Type B pancreatic cell (in vitro differentiated cells): ENCODE data around the gene CA7. TPM values are rescaled to one million over a fixed set of nuclear protein-coding genes. Genes with fewer than 3 reads are reported as not detected.

Experiments used
- DNase-seq: peaks from one replicate; pipeline ENCODE4 v3.0.0; 2021; ENCODE audit warnings: mixed read lengths; ENCODE audit not compliant: unreplicated experiment; ENCODE audit errors: extremely low spot score
- H3K27ac Mint-ChIP-seq: 2 replicates; pipeline ENCODE4 v1.8.0; 2021; ENCODE audit warnings: mild to moderate bottlenecking, mixed read lengths
- H3K27me3 Mint-ChIP-seq: 2 replicates; pipeline ENCODE4 v1.8.0; 2021; ENCODE audit warnings: mixed read lengths
- H3K36me3 Mint-ChIP-seq: 2 replicates; pipeline ENCODE4 v1.8.0; 2021; ENCODE audit warnings: mixed read lengths
- H3K4me1 Mint-ChIP-seq: one replicate; pipeline ENCODE4 v1.8.0; 2021; ENCODE audit warnings: mixed read lengths; ENCODE audit not compliant: unreplicated experiment
- H3K4me3 Mint-ChIP-seq: 2 replicates; pipeline ENCODE4 v1.8.0; 2021; ENCODE audit warnings: mild to moderate bottlenecking, mixed read lengths
- H3K9me3 Mint-ChIP-seq: 2 replicates; pipeline ENCODE4 v1.8.0; 2021; ENCODE audit warnings: mixed read lengths
- long read RNA-seq: library from polyadenylated mRNA; unstranded; transcript quantifications from one replicate; pipeline ENCODE4 v2.0.0, GENCODE V29; 2020
- total RNA-seq: library from RNA; stranded (reverse); gene quantifications from 2 replicates; pipeline ENCODE4 v1.2.1, GENCODE V29; 2021; ENCODE audit warnings: low replicate concordance
- TF ChIP-seq, protein P1 (sequence below): fragments of 200-600 bp; sonication (generic); conservative IDR thresholded peaks from 2 replicates; pipeline ENCODE4 v1.5.0; 2021; ENCODE audit warnings: antibody characterized with exemption, mild to moderate bottlenecking

CA7 gene
- total RNA-seq, result 0.70 and 1.2 TPM in 2 replicates
- long read RNA-seq, partial matches to known transcripts, result 0 of 1 reads
- long read RNA-seq, other reads (novel, unspliced or antisense), result 1 of 1 reads

- no peak for DNase-seq
- no peak within 1 kb of the TSS for H3K27ac Mint-ChIP-seq
- peak within 1 kb of the TSS; percentile 83 for H3K4me3 Mint-ChIP-seq
- H3K36me3 Mint-ChIP-seq, result no peaks in the 10 kb centered on the region
- H3K9me3 Mint-ChIP-seq, result no peaks in the 10 kb centered on the region
- TF ChIP-seq, protein P1, sequence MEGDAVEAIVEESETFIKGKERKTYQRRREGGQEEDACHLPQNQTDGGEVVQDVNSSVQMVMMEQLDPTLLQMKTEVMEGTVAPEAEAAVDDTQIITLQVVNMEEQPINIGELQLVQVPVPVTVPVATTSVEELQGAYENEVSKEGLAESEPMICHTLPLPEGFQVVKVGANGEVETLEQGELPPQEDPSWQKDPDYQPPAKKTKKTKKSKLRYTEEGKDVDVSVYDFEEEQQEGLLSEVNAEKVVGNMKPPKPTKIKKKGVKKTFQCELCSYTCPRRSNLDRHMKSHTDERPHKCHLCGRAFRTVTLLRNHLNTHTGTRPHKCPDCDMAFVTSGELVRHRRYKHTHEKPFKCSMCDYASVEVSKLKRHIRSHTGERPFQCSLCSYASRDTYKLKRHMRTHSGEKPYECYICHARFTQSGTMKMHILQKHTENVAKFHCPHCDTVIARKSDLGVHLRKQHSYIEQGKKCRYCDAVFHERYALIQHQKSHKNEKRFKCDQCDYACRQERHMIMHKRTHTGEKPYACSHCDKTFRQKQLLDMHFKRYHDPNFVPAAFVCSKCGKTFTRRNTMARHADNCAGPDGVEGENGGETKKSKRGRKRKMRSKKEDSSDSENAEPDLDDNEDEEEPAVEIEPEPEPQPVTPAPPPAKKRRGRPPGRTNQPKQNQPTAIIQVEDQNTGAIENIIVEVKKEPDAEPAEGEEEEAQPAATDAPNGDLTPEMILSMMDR, result no peak
- H3K4me1 Mint-ChIP-seq, result peaks cover 7% of the 10 kb centered on the region
- H3K27me3 Mint-ChIP-seq, result peaks cover 82% of the 10 kb centered on the region
Measured at GRCh38 chr16:66844342-66845079, at the start of gene CA7. Gene CA7 (plus strand): TSS chr16:66844414. CDS start chr16:66844488, 74 bp downstream.

- no peak for DNase-seq
- Mint-ChIP-seq H3K4me3 (no peak overlapping the region), H3K4me1 (no peaks in the 10 kb centered on the region), H3K36me3 (no peaks in the 10 kb centered on the region), H3K9me3 (no peaks in the 10 kb centered on the region), H3K27me3 (no peaks in the 10 kb centered on the region), H3K27ac (no peak overlapping the region)
- TF ChIP-seq, protein P1, result no peak
Measured at GRCh38 chr16:66798161-66798560, 46.1 kb upstream of the CA7 start.

- H3K36me3 Mint-ChIP-seq, result peaks cover 17% of the 10 kb centered on the region
- no peaks in the 10 kb centered on the region for H3K4me1 Mint-ChIP-seq
- H3K27me3 Mint-ChIP-seq, result no peaks in the 10 kb centered on the region
- TF ChIP-seq, protein P1, result no peak
- no peak for DNase-seq
- H3K4me3 Mint-ChIP-seq, result no peak overlapping the region
- no peaks in the 10 kb centered on the region for H3K9me3 Mint-ChIP-seq
- H3K27ac Mint-ChIP-seq, result no peak overlapping the region
Measured at GRCh38 chr16:66800856-66801255, 43.4 kb upstream of the CA7 start.

GRCh38 chr16:66801320-66802105, 42.7 kb upstream of the CA7 start, which contains the start of gene TERB1:
Gene TERB1 (minus strand): TSS chr16:66801584. CDS start chr16:66796798, 4,786 bp downstream.
- no peak within 1 kb of the TSS for H3K4me3 Mint-ChIP-seq
- H3K4me1 Mint-ChIP-seq, result no peaks in the 10 kb centered on the region
- peaks cover 17% of the 10 kb centered on the region for H3K36me3 Mint-ChIP-seq
- no peak for DNase-seq
- H3K27me3 Mint-ChIP-seq, result no peaks in the 10 kb centered on the region
- H3K27ac Mint-ChIP-seq, result no peak within 1 kb of the TSS
- TF ChIP-seq, protein P1, result no peak
- no peaks in the 10 kb centered on the region for H3K9me3 Mint-ChIP-seq

- no peaks in the 10 kb centered on the region for H3K4me1 Mint-ChIP-seq
- no peak overlapping the region for H3K27ac Mint-ChIP-seq
- H3K27me3 Mint-ChIP-seq, result no peaks in the 10 kb centered on the region
- DNase-seq, result no peak
- no peaks in the 10 kb centered on the region for H3K9me3 Mint-ChIP-seq
- no peak overlapping the region for H3K4me3 Mint-ChIP-seq
- peaks cover 17% of the 10 kb centered on the region for H3K36me3 Mint-ChIP-seq
- TF ChIP-seq, protein P1, result no peak
Measured at GRCh38 chr16:66802159-66802558, 42.1 kb upstream of the CA7 start.
